ENCODE measurements around the gene MAGEA4. TPM values are rescaled to one million over a fixed set of nuclear protein-coding genes. Genes with fewer than 3 reads are reported as not detected.

Gene MAGEA4, protein sequence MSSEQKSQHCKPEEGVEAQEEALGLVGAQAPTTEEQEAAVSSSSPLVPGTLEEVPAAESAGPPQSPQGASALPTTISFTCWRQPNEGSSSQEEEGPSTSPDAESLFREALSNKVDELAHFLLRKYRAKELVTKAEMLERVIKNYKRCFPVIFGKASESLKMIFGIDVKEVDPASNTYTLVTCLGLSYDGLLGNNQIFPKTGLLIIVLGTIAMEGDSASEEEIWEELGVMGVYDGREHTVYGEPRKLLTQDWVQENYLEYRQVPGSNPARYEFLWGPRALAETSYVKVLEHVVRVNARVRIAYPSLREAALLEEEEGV
- total RNA-seq (2013), result not detected
- not detected for polyA plus RNA-seq
- polyA minus RNA-seq, result not detected in 2 replicates
- 0 to 0.30 (median 0) reads per million in 11 experiments for total RNA-seq

DNA sequence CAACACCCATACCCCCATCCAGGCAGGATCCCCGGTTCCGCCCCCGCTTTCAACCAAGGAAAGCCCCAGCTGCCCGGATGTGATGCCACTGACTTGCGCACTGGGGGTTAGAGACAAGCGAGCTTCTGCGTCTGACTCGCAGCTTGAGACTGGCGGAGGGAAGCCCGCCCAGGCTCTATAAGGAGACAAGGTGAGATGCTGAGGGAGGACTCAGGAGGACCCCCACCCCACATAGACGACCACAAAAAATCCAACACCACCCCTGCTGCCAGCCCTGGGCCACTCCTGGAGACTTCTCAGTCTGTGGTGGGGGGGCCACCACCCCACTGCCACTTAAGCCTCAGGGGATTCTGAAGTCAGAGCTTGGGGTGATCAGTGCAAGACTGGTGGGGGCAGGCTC is at the start of gene MAGEA4:
MAGEA4 (plus strand) TSS at position 110 of the 400 bp plus-strand sequence. CDS start 10,776 bp downstream, outside the sequence.
- TF ChIP-seq, protein P1, sequence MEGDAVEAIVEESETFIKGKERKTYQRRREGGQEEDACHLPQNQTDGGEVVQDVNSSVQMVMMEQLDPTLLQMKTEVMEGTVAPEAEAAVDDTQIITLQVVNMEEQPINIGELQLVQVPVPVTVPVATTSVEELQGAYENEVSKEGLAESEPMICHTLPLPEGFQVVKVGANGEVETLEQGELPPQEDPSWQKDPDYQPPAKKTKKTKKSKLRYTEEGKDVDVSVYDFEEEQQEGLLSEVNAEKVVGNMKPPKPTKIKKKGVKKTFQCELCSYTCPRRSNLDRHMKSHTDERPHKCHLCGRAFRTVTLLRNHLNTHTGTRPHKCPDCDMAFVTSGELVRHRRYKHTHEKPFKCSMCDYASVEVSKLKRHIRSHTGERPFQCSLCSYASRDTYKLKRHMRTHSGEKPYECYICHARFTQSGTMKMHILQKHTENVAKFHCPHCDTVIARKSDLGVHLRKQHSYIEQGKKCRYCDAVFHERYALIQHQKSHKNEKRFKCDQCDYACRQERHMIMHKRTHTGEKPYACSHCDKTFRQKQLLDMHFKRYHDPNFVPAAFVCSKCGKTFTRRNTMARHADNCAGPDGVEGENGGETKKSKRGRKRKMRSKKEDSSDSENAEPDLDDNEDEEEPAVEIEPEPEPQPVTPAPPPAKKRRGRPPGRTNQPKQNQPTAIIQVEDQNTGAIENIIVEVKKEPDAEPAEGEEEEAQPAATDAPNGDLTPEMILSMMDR (IDR thresholded peaks at IDR 0.05), result no peak
- H3K27me3 Mint-ChIP-seq (ENCODE audit: low read depth in 3 of 3), result peaks cover 0 to 1% (median 0%) of the 10 kb centered on the region in 3 donors
- no CpG with 5 or more reads among the region's 11 CpGs for WGBS (ENCODE audit: insufficient coverage)

DNA sequence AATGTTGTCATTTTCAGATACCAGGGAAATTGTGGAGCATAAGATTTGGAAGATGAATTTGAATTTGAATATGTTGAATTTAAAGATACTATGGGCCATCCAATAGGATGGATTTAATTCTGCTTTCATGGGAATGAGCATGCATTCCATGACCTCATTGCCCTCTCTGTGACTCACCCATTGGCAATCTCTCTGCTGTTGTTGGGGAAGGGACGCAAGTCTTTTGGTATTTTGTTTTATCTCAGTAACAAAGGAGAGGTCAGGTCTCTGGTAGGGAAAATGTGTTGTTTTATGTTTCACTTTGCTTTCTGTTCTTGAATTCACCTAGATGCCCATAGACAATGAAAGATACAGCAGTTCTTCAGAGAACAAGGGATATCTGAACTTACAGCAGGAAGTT is 42.1 kb upstream of the MAGEA4 start:
- Histone ChIP-seq H4K20me1 (ENCODE audit: insufficient read depth, low read length) (no peaks in the 10 kb centered on the region), H2AFZ (ENCODE audit: insufficient read depth, low read depth, low read length, poor library complexity, severe bottlenecking) (no peak overlapping the region), H3K9ac (ENCODE audit: insufficient read depth, low read length, poor library complexity, severe bottlenecking) (no peak overlapping the region), H3K9me3 (replicated peaks in 1 of 2; ENCODE audit: control insufficient read depth in 1 of 2, insufficient read depth in 1 of 2, low read length in 2 of 2) (no peaks in the 10 kb centered on the region), H3K36me3 (replicated peaks in 1 of 2; ENCODE audit: control insufficient read depth in 1 of 2, insufficient read depth in 2 of 2, low read length in 2 of 2) (no peaks in the 10 kb centered on the region), H3K4me2 (replicated peaks; ENCODE audit: extremely low read depth, low read length, poor library complexity, severe bottlenecking) (no peak overlapping the region), H3K4me1 (ENCODE audit: control insufficient read depth in 1 of 2, insufficient read depth in 2 of 2, low read length in 2 of 2) (no peaks in the 10 kb centered on the region), H3K79me2 (ENCODE audit: insufficient read depth, low read length) (no peaks in the 10 kb centered on the region), H3K27ac (ENCODE audit: low read depth in 1 of 2, low read length in 2 of 2) (no peak overlapping the region), H3K27me3 (ENCODE audit: control insufficient read depth in 2 of 2, insufficient read depth in 2 of 2, low read length in 2 of 2) (no peaks in the 10 kb centered on the region), H3K4me3 (replicated peaks in 1 of 3; ENCODE audit: low read depth in 2 of 3, low read length in 3 of 3) (no peak overlapping the region)
- H3K27ac Mint-ChIP-seq, result no peak overlapping the region
- intact Hi-C loops (cut with micrococcal nuclease), result no loop called here
- H3K4me1 Mint-ChIP-seq, result no peaks in the 10 kb centered on the region
- TF ChIP-seq, protein P1 (IDR thresholded peaks at IDR 0.05), result no peak
- H3K4me3 Mint-ChIP-seq, result no peak overlapping the region
- no CpG with 5 or more reads among the region's 1 CpG for WGBS (ENCODE audit: insufficient coverage)
- H3K36me3 Mint-ChIP-seq, result no peaks in the 10 kb centered on the region
- DNase-seq, result no peak
- H3K27me3 Mint-ChIP-seq (ENCODE audit: low read depth in 3 of 3), result peaks cover 0 to 1% (median 0%) of the 10 kb centered on the region in 3 donors
- peaks cover 2 to 9% (median 5%) of the 10 kb centered on the region in 7 donors for H3K9me3 Mint-ChIP-seq

More for the DNA sequence above, at the start of gene MAGEA4:
- no peaks in the 10 kb centered on the region for H3K9me3 ChIP-seq (replicated peaks in 1 of 2; ENCODE audit: control insufficient read depth in 1 of 2, insufficient read depth in 1 of 2, low read length in 2 of 2)
- no peaks in the 10 kb centered on the region for H3K79me2 ChIP-seq (ENCODE audit: insufficient read depth, low read length)
- no peaks in the 10 kb centered on the region for H4K20me1 ChIP-seq (ENCODE audit: insufficient read depth, low read length)
- no peak within 1 kb of the TSS for H3K4me3 ChIP-seq (replicated peaks in 1 of 3; ENCODE audit: low read depth in 2 of 3, low read length in 3 of 3)
- no peak within 1 kb of the TSS for H3K9ac ChIP-seq (ENCODE audit: insufficient read depth, low read length, poor library complexity, severe bottlenecking)
- no peaks in the 10 kb centered on the region for H3K36me3 Mint-ChIP-seq
- H3K27me3 ChIP-seq (ENCODE audit: control insufficient read depth in 2 of 2, insufficient read depth in 2 of 2, low read length in 2 of 2), result no peaks in the 10 kb centered on the region
- peak within 1 kb of the TSS in 1 of 7 donors; percentile 57 for H3K27ac Mint-ChIP-seq
- DNase-seq, result no peak
- peaks cover 0 to 9% (median 0%) of the 10 kb centered on the region in 7 donors for H3K9me3 Mint-ChIP-seq
- no peaks in the 10 kb centered on the region for H3K36me3 ChIP-seq (replicated peaks in 1 of 2; ENCODE audit: control insufficient read depth in 1 of 2, insufficient read depth in 2 of 2, low read length in 2 of 2)
- H2AFZ ChIP-seq (ENCODE audit: insufficient read depth, low read depth, low read length, poor library complexity, severe bottlenecking), result no peak within 1 kb of the TSS
- no peak within 1 kb of the TSS for H3K27ac ChIP-seq (ENCODE audit: low read depth in 1 of 2, low read length in 2 of 2)
- no peak within 1 kb of the TSS for H3K4me2 ChIP-seq (replicated peaks; ENCODE audit: extremely low read depth, low read length, poor library complexity, severe bottlenecking)
- H3K4me3 Mint-ChIP-seq, result no peak within 1 kb of the TSS
- no peaks in the 10 kb centered on the region for H3K4me1 ChIP-seq (ENCODE audit: control insufficient read depth in 1 of 2, insufficient read depth in 2 of 2, low read length in 2 of 2)
- intact Hi-C loops (cut with micrococcal nuclease), result no loop called here
- H3K4me1 Mint-ChIP-seq, result no peaks in the 10 kb centered on the region

All from CD14-positive monocyte (primary cell).